Neuron (in vitro differentiated cells): Measurements from ENCODE around the gene IKZF4.
"Not testable (repeated sequence)": the region's sequence is repeated elsewhere in the genome, so short reads cannot be mapped to it uniquely, and the experiment has no call there.

Experiments used
- H2AFZ ChIP-seq: one replicate; pipeline ENCODE4 v1.6.1; 2013; ENCODE audit warnings: low read depth, mild to moderate bottlenecking, inconsistent platforms, low read length, moderate library complexity
- H3K27me3 ChIP-seq: one replicate; pipeline ENCODE4 v1.6.1; 2013; ENCODE audit warnings: low read length; ENCODE audit not compliant: insufficient read depth
- H3K36me3 ChIP-seq: one replicate; pipeline ENCODE4 v1.6.1; 2013; ENCODE audit warnings: low read length; ENCODE audit not compliant: insufficient read depth
- H3K4me1 ChIP-seq: one replicate; pipeline ENCODE4 v1.6.1; 2013; ENCODE audit warnings: low read length; ENCODE audit not compliant: insufficient read depth
- H3K4me3 ChIP-seq: 2 replicates; pipeline ENCODE4 v1.5.1; 2013; ENCODE audit warnings: mild to moderate bottlenecking, low read length, moderate library complexity
- H3K9me3 ChIP-seq: one replicate; pipeline ENCODE4 v1.6.1; 2013; ENCODE audit warnings: low read length

IKZF4 gene

DNA sequence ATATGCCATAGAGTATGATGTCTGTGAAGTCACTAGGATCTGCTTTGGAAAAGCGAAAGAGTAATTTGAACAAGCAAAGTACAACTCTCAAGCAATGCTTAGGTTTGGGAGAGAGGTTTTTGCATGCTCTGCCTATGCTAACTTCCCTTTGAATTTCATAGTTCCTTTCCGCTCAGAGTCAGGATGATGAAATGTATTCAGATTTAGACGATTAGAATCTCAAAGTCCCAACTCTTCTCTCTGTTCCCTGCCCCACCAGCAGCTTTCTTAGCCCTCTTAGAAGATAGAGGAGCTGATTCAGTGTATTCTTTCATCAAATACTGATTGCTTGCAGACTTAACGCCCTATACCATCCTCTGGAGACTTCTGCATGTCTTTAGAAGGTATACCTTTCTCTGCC is 35.5 kb upstream of the IKZF4 start:
- Histone ChIP-seq H3K9me3 (no peaks in the 10 kb centered on the region), H3K27me3 (no peaks in the 10 kb centered on the region), H2AFZ (no peak overlapping the region), H3K36me3 (peaks cover 65% of the 10 kb centered on the region), H3K4me1 (no peaks in the 10 kb centered on the region), H3K4me3 (no peak overlapping the region)

DNA sequence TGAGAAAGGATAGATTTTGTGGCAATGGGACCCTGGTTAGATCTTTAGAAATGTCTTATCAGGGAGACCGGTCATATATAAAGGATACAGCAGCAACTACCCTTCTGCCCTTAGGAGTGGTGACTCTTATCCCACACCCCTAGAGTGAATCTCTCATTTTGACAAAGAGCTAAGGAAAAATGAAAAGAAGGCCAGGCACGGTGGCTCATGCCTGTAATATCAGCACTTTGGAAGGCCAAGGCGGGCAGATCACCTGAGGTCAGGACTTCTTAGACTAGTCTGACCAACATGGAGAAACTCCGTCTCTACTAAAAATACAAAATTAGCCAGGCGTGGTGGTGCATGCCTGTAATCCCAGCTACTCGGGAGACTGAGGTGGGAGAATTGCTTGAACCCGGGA is 34.9 kb upstream of the IKZF4 start:
- peaks cover 67% of the 10 kb centered on the region for H3K36me3 ChIP-seq
- not testable (repeated sequence) for H2AFZ ChIP-seq

GRCh38 chr12:55991110-55991509 is 29.7 kb upstream of the IKZF4 start:
- no peaks in the 10 kb centered on the region for H3K9me3 ChIP-seq
- H3K4me3 ChIP-seq: no peak overlapping the region
- no peaks in the 10 kb centered on the region for H3K27me3 ChIP-seq
- H3K4me1 ChIP-seq: no peaks in the 10 kb centered on the region
- no peak overlapping the region for H2AFZ ChIP-seq
- peaks cover 67% of the 10 kb centered on the region for H3K36me3 ChIP-seq

More for the DNA sequence above, 34.9 kb upstream of the IKZF4 start:
- H3K4me1 ChIP-seq, H3K4me3 ChIP-seq, H3K9me3 ChIP-seq, H3K27me3 ChIP-seq: not testable (repeated sequence)

DNA sequence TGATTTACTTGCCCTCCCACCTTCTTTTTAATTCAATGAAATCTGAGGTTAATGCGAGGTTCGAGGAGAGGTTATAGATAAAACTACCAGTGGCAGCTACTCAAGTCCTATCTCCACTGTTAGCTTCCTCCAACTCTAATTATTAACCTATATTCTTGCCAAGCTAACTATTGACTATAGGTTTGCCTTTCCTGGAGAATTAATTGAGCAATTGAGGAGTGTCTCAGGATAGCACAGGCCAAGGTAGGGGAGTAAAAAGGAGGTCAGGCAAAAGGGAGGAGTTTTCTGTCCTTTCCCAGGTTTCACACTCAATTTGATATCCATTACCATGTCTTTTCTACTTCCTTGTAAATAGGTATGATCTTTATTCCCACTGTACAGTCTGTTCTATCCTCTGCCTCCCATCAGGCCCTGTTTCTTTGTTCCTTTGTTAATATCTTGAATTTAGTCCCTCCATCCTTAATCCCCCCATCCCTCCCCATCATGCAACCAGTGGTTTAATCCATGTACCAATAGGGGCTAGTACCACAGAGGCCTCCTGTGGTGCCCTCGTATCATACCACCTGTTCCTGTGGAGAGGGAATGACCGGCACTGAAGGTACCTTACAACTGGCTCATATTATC is 27.5 kb upstream of the IKZF4 start:
- H3K4me3 ChIP-seq: no peak overlapping the region
- H2AFZ ChIP-seq: no peak overlapping the region
- H3K9me3 ChIP-seq: no peaks in the 10 kb centered on the region
- H3K36me3 ChIP-seq: peaks cover 54% of the 10 kb centered on the region
- peaks cover 14% of the 10 kb centered on the region for H3K4me1 ChIP-seq
- H3K27me3 ChIP-seq: no peaks in the 10 kb centered on the region

DNA sequence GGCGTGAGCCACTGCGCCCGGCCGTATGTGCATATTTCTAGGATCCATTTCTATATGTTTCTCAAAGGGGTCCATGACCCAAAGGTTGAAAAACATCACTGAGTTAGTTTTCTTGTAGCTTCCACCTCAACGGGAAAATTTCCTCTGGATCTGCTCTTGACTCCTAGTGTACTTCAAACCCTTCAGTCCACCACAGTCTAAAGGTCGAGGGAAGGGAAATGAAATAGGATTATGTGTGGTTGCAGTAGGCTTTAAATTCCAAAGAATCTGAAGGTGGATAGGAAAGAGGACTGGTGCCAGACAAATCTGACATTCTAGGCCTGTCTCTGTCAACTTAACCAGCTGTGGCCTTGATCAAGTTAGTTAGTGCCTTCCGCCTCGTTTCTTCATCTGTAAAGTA is 25.5 kb upstream of the IKZF4 start:
- Histone ChIP-seq H2AFZ (no peak overlapping the region), H3K4me3 (no peak overlapping the region), H3K36me3 (peaks cover 41% of the 10 kb centered on the region), H3K9me3 (no peaks in the 10 kb centered on the region), H3K4me1 (peaks cover 14% of the 10 kb centered on the region), H3K27me3 (no peaks in the 10 kb centered on the region)

DNA sequence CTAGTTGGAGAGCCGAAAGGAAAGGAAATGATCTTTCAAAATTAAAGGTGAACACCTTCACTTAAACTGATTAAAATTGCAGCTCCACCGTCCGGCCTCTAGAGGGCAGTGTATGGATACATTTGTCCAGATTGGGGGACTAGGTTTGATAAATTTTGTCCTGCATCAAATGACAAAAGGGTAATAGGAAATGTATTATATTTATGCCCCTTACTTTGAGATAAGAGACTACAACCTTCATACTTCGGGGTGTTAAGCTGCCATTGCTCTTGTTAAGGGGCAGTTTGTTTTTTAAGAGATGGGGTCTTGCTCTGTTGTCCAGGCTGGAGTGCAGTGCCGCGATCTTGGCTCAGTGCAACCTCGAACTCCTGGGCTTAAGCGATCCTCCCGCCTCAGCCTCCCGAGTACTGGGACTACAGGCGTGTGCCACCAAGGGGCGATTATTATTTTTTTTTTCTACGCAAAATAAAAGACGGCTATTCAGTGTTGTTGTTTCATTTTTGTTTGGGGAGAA is 24.6 kb upstream of the IKZF4 start:
- no peaks in the 10 kb centered on the region for H3K9me3 ChIP-seq
- peaks cover 32% of the 10 kb centered on the region for H3K36me3 ChIP-seq
- peaks cover 14% of the 10 kb centered on the region for H3K4me1 ChIP-seq
- no peaks in the 10 kb centered on the region for H3K27me3 ChIP-seq
- no peak overlapping the region for H2AFZ ChIP-seq
- peak overlapping the region; percentile 68 for H3K4me3 ChIP-seq

- H3K27me3 ChIP-seq: no peaks in the 10 kb centered on the region
- no peaks in the 10 kb centered on the region for H3K9me3 ChIP-seq
- H3K4me3 ChIP-seq: peak within 1 kb of the TSS; percentile 68
- peak within 1 kb of the TSS; percentile 14 for H2AFZ ChIP-seq
- H3K36me3 ChIP-seq: peaks cover 31% of the 10 kb centered on the region
- peaks cover 14% of the 10 kb centered on the region for H3K4me1 ChIP-seq
Observed at GRCh38 chr12:55996715-55997534, 23.9 kb upstream of the IKZF4 start, which contains the start of gene SUOX. Gene SUOX, plus strand, starts transcription at chr12:55997276. Its CDS starts 4,946 bp downstream, at chr12:56002222.

DNA sequence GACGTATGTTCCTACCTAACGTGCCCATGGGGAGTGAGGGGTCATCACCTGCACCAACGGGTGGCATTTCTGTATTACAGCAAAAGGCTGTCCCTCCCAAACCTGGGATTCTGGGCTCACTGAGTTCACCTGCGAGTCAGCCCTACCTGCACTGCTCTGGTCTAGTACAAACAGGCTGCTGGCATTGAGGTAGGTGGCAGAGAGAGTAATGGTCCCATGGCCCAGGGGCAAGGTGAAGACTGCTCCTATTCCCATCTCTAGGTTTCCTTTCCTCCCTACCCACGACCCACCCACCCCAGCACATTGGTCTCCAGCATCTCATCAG is 23.3 kb upstream of the IKZF4 start:
- no peak overlapping the region for H2AFZ ChIP-seq
- H3K27me3 ChIP-seq: no peaks in the 10 kb centered on the region
- H3K4me1 ChIP-seq: peaks cover 14% of the 10 kb centered on the region
- peaks cover 29% of the 10 kb centered on the region for H3K36me3 ChIP-seq
- H3K9me3 ChIP-seq: no peaks in the 10 kb centered on the region
- H3K4me3 ChIP-seq: peak overlapping the region; percentile 68

GRCh38 chr12:55999522-55999921 is 21.3 kb upstream of the IKZF4 start:
- Histone ChIP-seq H3K4me1 (peaks cover 14% of the 10 kb centered on the region), H3K36me3 (peaks cover 22% of the 10 kb centered on the region)
- H3K4me3 ChIP-seq, H3K27me3 ChIP-seq, H3K9me3 ChIP-seq, H2AFZ ChIP-seq: not testable (repeated sequence)

GRCh38 chr12:55999999-56000540 is 20.8 kb upstream of the IKZF4 start:
- peaks cover 24% of the 10 kb centered on the region for H3K36me3 ChIP-seq
- H3K4me3 ChIP-seq, H3K27me3 ChIP-seq, H2AFZ ChIP-seq, H3K9me3 ChIP-seq: not testable (repeated sequence)
- H3K4me1 ChIP-seq: peaks cover 14% of the 10 kb centered on the region

GRCh38 chr12:56001487-56002100 is 19.2 kb upstream of the IKZF4 start:
- no peak overlapping the region for H2AFZ ChIP-seq
- peaks cover 20% of the 10 kb centered on the region for H3K36me3 ChIP-seq
- no peaks in the 10 kb centered on the region for H3K27me3 ChIP-seq
- no peak overlapping the region for H3K4me3 ChIP-seq
- no peaks in the 10 kb centered on the region for H3K9me3 ChIP-seq
- peaks cover 12% of the 10 kb centered on the region for H3K4me1 ChIP-seq

GRCh38 chr12:56003376-56003775 is 17.5 kb upstream of the IKZF4 start:
- peaks cover 20% of the 10 kb centered on the region for H3K36me3 ChIP-seq
- not testable (repeated sequence) for H3K4me3 ChIP-seq, H3K27me3 ChIP-seq, H2AFZ ChIP-seq, H3K4me1 ChIP-seq, H3K9me3 ChIP-seq

- Histone ChIP-seq H3K36me3 (peaks cover 20% of the 10 kb centered on the region), H3K9me3 (no peaks in the 10 kb centered on the region), H3K27me3 (no peaks in the 10 kb centered on the region), H3K4me3 (no peak overlapping the region), H2AFZ (no peak overlapping the region), H3K4me1 (peaks cover 8% of the 10 kb centered on the region)
Observed at GRCh38 chr12:56004211-56004610, 16.6 kb upstream of the IKZF4 start.
